Measurements from ENCODE around the gene RAVER2. TPM values are rescaled to one million over a fixed set of nuclear protein-coding genes. Genes with fewer than 3 reads are reported as not detected.

The RAVER2 gene
- total and polyA plus RNA-seq, 10 of the 15 experiments (the other 5 are each of a cell fraction or from before 2014, with no cell fraction given) = 0.09 to 0.59 (median 0.41) TPM; not detected in 2

GRCh38 chr1:64877598-64877997 is 132.7 kb downstream of the RAVER2 start (continued):
- TF ChIP-seq ZBTB11 (CRISPR knock-in tag; IDR thresholded peaks at IDR 0.05) (no peak), TAF1 (IDR thresholded peaks at IDR 0.05; ENCODE audit: borderline replicate concordance, low read depth, low read length) (no peak), SMAD1 (IDR thresholded peaks at IDR 0.05; ENCODE audit: low read depth, partially characterized antibody) (no peak), CTCF (IDR thresholded peaks at IDR 0.05 in 2 of 3, conservative IDR thresholded peaks at IDR 0.05 in 1 of 3; ENCODE audit: control insufficient read depth in 2 of 3, extremely low read depth in 1 of 3, insufficient read depth in 1 of 3, low read depth in 3 of 3, low read length in 3 of 3) (no peak), BMI1 (IDR thresholded peaks at IDR 0.05; ENCODE audit: borderline replicate concordance) (no peak), STAT3 (IDR thresholded peaks at IDR 0.05; ENCODE audit: low read depth, low read length) (no peak), NR2C2 (IDR thresholded peaks at IDR 0.05; ENCODE audit: borderline replicate concordance, control insufficient read depth, insufficient read length, low read depth) (no peak), ZNF384 (IDR thresholded peaks at IDR 0.05; ENCODE audit: borderline replicate concordance, low read depth, low read length) (no peak), NRF1 (conservative IDR thresholded peaks at IDR 0.05; ENCODE audit: low read depth, low read length) (no peak)

Data from GM12878 (cell line).